Measurements from ENCODE around the gene ACBD6.

DNA sequence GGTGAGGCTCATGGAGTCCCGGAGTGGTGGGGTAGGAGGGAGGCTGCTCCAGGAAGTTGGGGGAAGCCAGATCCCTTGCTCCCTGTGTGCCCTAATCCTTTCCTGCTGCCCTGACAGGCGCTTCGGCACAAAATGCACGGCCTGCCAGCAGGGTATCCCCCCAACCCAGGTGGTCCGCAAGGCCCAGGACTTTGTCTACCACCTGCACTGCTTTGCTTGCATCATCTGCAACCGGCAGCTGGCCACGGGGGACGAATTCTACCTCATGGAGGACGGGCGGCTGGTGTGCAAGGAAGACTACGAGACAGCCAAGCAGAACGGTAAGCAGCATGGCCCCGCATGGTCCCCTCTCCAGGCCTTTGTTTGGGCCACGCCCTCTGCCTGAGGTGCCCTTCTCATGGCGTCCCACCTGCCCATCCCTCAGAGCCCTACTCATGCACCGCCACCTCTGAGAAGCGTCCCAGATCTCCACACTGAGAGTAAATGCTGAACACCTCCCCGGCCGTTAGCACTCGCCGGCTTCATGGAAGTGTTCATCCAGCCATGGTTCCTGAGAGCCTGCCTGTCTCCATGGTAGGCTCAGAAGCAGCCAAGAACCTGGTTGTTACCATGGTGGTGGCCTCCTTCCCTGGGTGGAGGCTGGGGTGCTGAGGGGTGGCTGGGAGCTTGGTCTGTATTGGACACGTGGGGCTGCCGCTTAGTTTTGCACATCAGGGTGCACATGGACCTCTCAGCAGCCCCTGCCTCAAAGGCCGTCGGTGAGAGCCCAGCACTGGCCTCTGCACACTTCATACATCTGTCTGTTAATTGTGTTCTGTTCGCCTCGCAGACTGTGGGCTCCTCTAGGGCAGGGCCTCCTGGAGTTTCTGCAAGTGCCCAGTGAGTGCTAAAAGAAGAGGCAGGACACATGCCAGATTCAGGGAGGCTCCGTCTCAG is 235.8 kb downstream of the ACBD6 start:
- no peak for TF ChIP-seq TCF7L2 (IDR thresholded peaks at IDR 0.05; ENCODE audit: borderline replicate concordance, low read depth, low read length)
- TF ChIP-seq, protein P1, sequence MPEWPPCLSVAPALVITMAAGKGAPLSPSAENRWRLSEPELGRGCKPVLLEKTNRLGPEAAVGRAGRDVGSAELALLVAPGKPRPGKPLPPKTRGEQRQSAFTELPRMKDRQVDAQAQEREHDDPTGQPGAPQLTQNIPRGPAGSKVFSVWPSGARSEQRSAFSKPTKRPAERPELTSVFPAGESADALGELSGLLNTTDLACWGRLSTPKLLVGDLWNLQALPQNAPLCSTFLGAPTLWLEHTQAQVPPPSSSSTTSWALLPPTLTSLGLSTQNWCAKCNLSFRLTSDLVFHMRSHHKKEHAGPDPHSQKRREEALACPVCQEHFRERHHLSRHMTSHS (tag by site-specific recombination; IDR thresholded peaks at IDR 0.05) = no peak
- TF ChIP-seq, protein P2, sequence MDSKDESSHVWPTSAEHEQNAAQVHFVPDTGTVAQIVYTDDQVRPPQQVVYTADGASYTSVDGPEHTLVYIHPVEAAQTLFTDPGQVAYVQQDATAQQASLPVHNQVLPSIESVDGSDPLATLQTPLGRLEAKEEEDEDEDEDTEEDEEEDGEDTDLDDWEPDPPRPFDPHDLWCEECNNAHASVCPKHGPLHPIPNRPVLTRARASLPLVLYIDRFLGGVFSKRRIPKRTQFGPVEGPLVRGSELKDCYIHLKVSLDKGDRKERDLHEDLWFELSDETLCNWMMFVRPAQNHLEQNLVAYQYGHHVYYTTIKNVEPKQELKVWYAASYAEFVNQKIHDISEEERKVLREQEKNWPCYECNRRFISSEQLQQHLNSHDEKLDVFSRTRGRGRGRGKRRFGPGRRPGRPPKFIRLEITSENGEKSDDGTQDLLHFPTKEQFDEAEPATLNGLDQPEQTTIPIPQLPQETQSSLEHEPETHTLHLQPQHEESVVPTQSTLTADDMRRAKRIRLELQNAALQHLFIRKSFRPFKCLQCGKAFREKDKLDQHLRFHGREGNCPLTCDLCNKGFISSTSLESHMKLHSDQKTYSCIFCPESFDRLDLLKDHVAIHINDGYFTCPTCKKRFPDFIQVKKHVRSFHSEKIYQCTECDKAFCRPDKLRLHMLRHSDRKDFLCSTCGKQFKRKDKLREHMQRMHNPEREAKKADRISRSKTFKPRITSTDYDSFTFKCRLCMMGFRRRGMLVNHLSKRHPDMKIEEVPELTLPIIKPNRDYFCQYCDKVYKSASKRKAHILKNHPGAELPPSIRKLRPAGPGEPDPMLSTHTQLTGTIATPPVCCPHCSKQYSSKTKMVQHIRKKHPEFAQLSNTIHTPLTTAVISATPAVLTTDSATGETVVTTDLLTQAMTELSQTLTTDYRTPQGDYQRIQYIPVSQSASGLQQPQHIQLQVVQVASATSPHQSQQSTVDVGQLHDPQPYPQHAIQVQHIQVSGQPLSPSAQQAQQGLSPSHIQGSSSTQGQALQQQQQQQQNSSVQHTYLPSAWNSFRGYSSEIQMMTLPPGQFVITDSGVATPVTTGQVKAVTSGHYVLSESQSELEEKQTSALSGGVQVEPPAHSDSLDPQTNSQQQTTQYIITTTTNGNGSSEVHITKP (tag by site-specific recombination; IDR thresholded peaks at IDR 0.05) = no peak
- no peak for TF ChIP-seq ZNF629 (tag by site-specific recombination; IDR thresholded peaks at IDR 0.05)
- no peak for TF ChIP-seq YY1 (tag by site-specific recombination; IDR thresholded peaks at IDR 0.05)
- TF ChIP-seq MZF1 (tag by site-specific recombination; IDR thresholded peaks at IDR 0.05; ENCODE audit: borderline replicate concordance) = no peak
- no peak for TF ChIP-seq ZNF274 (IDR thresholded peaks at IDR 0.05; ENCODE audit: low read length)
- TF ChIP-seq ZNF274 (tag by site-specific recombination; IDR thresholded peaks at IDR 0.05; ENCODE audit: borderline replicate concordance) = no peak
- TF ChIP-seq, protein P3, sequence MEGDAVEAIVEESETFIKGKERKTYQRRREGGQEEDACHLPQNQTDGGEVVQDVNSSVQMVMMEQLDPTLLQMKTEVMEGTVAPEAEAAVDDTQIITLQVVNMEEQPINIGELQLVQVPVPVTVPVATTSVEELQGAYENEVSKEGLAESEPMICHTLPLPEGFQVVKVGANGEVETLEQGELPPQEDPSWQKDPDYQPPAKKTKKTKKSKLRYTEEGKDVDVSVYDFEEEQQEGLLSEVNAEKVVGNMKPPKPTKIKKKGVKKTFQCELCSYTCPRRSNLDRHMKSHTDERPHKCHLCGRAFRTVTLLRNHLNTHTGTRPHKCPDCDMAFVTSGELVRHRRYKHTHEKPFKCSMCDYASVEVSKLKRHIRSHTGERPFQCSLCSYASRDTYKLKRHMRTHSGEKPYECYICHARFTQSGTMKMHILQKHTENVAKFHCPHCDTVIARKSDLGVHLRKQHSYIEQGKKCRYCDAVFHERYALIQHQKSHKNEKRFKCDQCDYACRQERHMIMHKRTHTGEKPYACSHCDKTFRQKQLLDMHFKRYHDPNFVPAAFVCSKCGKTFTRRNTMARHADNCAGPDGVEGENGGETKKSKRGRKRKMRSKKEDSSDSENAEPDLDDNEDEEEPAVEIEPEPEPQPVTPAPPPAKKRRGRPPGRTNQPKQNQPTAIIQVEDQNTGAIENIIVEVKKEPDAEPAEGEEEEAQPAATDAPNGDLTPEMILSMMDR (tag by site-specific recombination; IDR thresholded peaks at IDR 0.05) = no peak
- TF ChIP-seq, protein P4, sequence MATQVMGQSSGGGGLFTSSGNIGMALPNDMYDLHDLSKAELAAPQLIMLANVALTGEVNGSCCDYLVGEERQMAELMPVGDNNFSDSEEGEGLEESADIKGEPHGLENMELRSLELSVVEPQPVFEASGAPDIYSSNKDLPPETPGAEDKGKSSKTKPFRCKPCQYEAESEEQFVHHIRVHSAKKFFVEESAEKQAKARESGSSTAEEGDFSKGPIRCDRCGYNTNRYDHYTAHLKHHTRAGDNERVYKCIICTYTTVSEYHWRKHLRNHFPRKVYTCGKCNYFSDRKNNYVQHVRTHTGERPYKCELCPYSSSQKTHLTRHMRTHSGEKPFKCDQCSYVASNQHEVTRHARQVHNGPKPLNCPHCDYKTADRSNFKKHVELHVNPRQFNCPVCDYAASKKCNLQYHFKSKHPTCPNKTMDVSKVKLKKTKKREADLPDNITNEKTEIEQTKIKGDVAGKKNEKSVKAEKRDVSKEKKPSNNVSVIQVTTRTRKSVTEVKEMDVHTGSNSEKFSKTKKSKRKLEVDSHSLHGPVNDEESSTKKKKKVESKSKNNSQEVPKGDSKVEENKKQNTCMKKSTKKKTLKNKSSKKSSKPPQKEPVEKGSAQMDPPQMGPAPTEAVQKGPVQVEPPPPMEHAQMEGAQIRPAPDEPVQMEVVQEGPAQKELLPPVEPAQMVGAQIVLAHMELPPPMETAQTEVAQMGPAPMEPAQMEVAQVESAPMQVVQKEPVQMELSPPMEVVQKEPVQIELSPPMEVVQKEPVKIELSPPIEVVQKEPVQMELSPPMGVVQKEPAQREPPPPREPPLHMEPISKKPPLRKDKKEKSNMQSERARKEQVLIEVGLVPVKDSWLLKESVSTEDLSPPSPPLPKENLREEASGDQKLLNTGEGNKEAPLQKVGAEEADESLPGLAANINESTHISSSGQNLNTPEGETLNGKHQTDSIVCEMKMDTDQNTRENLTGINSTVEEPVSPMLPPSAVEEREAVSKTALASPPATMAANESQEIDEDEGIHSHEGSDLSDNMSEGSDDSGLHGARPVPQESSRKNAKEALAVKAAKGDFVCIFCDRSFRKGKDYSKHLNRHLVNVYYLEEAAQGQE (tag by site-specific recombination; IDR thresholded peaks at IDR 0.05) = no peak
- TF ChIP-seq, protein P5, sequence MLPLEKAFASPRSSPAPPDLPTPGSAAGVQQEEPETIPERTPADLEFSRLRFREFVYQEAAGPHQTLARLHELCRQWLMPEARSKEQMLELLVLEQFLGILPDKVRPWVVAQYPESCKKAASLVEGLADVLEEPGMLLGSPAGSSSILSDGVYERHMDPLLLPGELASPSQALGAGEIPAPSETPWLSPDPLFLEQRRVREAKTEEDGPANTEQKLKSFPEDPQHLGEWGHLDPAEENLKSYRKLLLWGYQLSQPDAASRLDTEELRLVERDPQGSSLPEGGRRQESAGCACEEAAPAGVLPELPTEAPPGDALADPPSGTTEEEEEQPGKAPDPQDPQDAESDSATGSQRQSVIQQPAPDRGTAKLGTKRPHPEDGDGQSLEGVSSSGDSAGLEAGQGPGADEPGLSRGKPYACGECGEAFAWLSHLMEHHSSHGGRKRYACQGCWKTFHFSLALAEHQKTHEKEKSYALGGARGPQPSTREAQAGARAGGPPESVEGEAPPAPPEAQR (tag by site-specific recombination; IDR thresholded peaks at IDR 0.05) = no peak
- TF ChIP-seq ZNF214 (tag by site-specific recombination; IDR thresholded peaks at IDR 0.05; ENCODE audit: borderline replicate concordance) = no peak
- no peak for TF ChIP-seq ZNF394 (tag by site-specific recombination; IDR thresholded peaks at IDR 0.05; ENCODE audit: borderline replicate concordance)
- no peak for TF ChIP-seq SCRT1 (tag by site-specific recombination; IDR thresholded peaks at IDR 0.05; ENCODE audit: borderline replicate concordance)
- TF ChIP-seq, protein P6, sequence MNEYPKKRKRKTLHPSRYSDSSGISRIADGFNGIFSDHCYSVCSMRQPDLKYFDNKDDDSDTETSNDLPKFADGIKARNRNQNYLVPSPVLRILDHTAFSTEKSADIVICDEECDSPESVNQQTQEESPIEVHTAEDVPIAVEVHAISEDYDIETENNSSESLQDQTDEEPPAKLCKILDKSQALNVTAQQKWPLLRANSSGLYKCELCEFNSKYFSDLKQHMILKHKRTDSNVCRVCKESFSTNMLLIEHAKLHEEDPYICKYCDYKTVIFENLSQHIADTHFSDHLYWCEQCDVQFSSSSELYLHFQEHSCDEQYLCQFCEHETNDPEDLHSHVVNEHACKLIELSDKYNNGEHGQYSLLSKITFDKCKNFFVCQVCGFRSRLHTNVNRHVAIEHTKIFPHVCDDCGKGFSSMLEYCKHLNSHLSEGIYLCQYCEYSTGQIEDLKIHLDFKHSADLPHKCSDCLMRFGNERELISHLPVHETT (tag by site-specific recombination; IDR thresholded peaks at IDR 0.05) = no peak

Data from HEK293 (cell line).